Amniotic stem cell (primary cell): ENCODE measurements around the gene CISH.
A peak's percentile ranks its signal among the peaks of the same experiment; 100 is the strongest.

Experiments used
- DNase-seq: peaks from one replicate; lab custom pipeline; 2025; lab: John Stamatoyannopoulos, UW

Gene CISH

GRCh38 chr3:50571486-50571885, 40.1 kb downstream of the CISH start:
- DNase-seq = no peak

GRCh38 chr3:50570508-50571279, 40.9 kb downstream of the CISH start:
- no peak for DNase-seq

GRCh38 chr3:50568947-50569749, 42.4 kb downstream of the CISH start, which contains the start of gene HEMK1:
Gene HEMK1 (plus strand): TSS chr3:50569522. CDS start chr3:50571105, 1,583 bp downstream.
- peak; percentile 84 for DNase-seq

- no peak for DNase-seq
Observed at GRCh38 chr3:50567386-50568167, 44.0 kb downstream of the CISH start, which contains the start of gene C3orf18. Gene C3orf18 (minus strand): TSS chr3:50567747. CDS start chr3:50565699, 2,048 bp downstream.

- no peak for DNase-seq
Observed at GRCh38 chr3:50567011-50567385, 44.6 kb downstream of the CISH start.

GRCh38 chr3:50564321-50564720, 47.3 kb downstream of the CISH start:
- DNase-seq = no peak

- DNase-seq = no peak
Observed at GRCh38 chr3:50563867-50564266, 47.7 kb downstream of the CISH start.

GRCh38 chr3:50562861-50563260, 48.7 kb downstream of the CISH start:
- DNase-seq = peak; percentile 68

- no peak for DNase-seq
Observed at GRCh38 chr3:50559702-50560101, 51.9 kb downstream of the CISH start.

- DNase-seq = no peak
Observed at GRCh38 chr3:50557915-50558314, 53.7 kb downstream of the CISH start.

- DNase-seq = no peak
Observed at GRCh38 chr3:50557106-50557505, 54.5 kb downstream of the CISH start.
